ENCODE measurements around the gene CARMIL1.

Gene CARMIL1

DNA sequence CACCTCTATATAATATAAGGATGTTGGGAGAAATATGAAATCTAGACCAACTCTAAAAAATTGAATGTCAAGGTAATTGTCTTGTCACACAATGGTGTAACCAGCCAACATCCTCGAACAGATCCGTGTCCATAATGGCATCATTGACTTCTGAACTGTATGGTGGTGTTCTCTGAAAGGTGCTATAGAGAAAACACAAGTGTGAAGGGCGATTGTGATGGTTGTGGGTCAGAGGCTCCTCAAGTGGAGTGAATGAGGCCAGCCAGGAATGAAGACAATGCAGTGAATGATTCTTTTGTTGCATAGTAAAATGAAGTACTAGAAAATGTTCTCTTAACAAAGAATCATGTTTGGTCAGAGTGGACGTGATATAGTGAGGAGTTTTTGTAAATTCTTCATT is 58.3 kb downstream of the CARMIL1 start:
- DNase-seq (ENCODE audit: low spot score), result no peak

- DNase-seq (ENCODE audit: low spot score), result no peak
Measured at GRCh38 chr6:25340431-25341202, 61.4 kb downstream of the CARMIL1 start.

- no peak for DNase-seq (ENCODE audit: low spot score)
Measured at GRCh38 chr6:25341203-25341552, 62.0 kb downstream of the CARMIL1 start.

DNA sequence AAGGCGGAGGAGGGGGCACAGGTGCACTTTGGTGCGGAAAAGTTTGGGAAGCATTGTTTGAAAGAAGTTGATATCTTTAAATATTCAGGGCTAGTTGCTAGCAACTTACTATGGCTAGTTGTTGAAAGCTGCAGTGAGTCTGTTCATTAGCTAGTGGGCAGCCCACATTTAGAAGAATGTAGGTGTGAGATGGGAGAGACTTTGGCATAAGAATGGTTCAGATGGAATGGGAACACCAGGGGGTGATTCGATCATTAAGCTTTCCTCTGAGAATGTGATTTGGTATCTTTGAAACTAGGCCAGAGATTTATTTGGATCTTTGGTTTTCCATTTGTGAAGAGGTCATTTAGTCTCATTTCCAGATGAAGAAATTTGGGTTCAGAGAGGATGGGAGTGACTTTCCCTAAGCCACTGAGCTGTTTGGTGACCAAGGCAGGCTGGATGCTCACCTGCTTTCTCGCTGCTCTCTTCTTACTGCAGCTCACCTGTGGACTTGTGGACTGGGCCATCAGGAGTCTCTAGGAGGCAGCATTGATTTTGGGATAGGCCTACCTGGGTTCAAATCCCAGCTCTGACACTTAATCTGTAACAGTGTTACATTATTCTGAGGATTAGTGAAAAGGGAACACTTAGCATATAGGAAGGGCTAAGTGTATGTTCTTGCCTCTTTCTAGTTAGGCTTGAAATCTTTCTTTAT is 62.9 kb downstream of the CARMIL1 start:
- DNase-seq (ENCODE audit: low spot score), result no peak

- no peak for DNase-seq (ENCODE audit: low spot score)
Measured at GRCh38 chr6:25342802-25343201, 63.6 kb downstream of the CARMIL1 start.

DNA sequence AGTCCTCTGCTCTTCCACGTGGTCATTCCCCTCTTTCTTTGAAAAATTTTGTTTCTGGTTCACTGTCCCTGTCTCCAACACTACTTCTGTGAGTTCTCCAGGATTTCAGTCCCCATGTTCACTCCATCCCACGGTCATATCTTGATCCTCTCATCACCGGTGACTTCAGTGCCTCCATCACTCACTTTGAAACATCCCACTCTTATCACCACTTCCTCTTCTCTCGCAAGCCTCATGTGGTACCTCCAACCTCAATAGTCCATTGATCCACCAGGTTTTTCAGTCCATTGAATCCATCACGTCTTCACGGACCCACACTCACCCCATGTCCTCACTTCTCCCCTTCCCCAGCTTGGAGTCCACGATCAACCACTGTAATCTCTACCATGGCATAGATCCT is 64.8 kb downstream of the CARMIL1 start:
- DNase-seq (ENCODE audit: low spot score), result no peak

DNA sequence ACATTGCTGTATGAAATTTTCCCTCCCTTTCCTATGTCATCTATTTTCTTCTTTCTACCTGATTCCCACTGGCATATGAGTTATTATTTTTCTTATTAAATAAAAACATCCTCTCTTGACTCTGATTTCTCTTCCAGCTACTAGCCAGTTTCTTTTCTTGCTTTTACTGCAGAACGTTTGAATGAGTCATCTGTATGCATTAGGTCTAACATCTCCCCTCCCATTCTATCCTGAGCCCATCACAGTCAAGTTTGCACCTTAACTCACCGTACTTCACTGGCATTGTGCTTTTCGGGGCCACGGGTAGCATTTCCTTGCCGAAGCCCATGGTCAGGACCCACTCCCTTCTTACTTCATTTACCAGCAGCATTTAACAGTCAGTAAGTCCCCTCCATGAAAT is 65.7 kb downstream of the CARMIL1 start:
- no peak for DNase-seq (ENCODE audit: low spot score)

DNA sequence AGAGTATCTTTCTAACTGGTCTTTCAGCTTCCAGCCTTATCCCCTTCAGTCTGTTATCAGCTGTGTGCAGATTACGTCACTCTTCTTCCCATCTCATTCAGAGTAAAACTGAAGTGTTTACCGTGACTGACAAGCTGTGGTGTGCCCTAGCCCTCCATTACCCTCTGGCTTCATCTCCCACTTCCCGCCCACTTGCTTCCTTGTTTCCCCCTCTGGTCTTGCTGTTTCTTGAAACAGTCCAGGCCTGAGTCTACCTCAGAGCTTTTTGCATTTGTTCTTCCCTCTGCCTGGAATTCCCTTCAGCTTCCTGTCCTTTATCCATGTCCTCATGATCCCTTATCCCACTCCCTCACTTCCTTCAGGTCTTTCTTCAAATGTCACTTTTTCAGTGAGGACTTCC is 66.9 kb downstream of the CARMIL1 start:
- no peak for DNase-seq (ENCODE audit: low spot score)

GRCh38 chr6:25350573-25350972 is 71.4 kb downstream of the CARMIL1 start:
- DNase-seq (ENCODE audit: low spot score), result no peak

- DNase-seq (ENCODE audit: low spot score), result no peak
Measured at GRCh38 chr6:25351485-25351884, 72.3 kb downstream of the CARMIL1 start.

DNA sequence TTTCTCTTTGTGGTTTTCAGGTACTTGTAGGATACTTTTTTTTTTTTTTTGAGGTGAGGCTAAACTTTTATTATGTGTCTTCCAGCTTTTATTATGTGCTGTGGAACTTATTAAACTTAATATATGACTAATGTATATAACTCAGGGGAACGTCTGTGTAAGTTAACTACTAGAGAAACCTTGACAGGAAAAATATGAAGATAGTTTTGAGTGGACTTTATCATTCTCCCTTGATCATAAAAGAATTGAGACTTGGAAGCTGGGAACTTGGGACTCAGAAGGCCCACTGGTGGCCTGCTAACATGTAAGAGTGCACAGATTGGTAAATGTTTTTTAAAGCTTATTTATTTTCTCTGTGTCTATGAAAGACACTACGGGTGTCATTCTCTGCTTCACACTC is 73.1 kb downstream of the CARMIL1 start:
- no peak for DNase-seq (ENCODE audit: low spot score)

DNA sequence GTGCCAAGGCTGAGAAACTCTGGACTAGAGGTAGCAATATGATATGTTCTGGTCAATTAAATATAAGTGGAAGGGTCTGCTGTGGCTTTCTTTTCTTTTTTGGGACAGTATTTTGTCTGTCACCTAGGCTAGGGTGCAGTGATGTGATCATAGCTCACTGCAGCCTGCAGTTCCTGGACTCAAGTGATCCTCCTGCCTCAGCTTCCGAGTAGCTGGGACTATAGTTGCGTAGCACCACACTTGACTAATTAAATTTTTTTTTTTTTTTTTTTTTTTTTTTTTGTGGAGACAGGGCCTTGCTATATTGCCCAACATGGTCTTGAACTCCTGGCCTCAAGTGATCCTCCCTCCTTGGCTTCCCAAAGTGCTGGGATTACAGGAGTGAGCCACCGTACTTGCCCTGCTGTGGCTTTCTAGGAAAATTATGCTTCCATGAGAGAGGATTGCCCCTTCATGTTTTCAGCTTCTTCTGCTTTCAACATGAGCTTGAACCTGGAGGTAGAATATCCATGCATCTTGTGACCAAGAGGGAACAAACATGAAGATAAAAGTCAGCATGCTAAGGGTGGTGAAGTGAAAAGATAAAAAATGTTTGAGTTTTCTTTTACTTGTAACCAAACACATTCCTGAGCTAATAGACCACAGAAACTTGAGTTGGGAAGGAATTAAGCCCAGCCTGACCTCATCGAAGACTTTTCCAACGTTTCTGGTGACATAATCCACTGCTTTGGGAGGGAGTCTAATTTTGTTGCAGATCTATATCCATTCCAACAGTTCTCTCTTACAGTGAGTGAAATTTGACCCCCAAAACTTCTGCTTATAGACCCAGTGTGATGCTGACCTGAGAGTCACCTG is 75.1 kb downstream of the CARMIL1 start:
- no peak for DNase-seq (ENCODE audit: low spot score)

DNA sequence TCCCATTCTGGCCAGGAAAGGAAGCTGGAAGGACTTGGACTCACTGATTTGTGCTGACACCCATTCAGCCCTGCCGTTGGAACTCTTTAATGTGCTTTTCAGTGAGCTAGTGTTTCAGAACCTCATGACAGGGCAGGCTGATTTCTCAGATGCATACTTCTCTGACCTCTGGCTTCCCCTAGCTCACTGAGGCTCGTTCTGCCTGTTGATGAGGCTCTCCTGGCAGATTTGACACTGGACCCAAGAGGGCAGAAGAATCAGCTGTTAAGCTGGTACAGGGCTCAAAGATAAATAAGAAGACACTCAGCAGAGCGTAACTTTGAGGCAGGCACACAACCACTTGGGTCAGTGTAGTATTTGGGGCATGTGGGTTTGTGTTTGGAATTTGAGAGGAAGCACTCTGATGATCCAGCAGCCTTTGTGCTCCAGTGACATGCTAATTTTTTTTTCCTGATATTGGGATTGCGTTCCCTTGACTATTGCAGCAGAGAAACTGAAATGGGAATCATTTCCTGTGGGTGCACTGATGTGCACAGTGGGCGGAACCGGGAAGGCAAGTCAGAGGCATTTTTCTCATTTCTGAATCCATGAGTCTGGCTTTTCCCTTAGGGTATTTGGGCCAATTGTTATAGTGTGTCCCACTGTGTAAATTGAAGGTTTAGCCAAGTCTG is 80.2 kb downstream of the CARMIL1 start:
- no peak for DNase-seq (ENCODE audit: low spot score)

DNA sequence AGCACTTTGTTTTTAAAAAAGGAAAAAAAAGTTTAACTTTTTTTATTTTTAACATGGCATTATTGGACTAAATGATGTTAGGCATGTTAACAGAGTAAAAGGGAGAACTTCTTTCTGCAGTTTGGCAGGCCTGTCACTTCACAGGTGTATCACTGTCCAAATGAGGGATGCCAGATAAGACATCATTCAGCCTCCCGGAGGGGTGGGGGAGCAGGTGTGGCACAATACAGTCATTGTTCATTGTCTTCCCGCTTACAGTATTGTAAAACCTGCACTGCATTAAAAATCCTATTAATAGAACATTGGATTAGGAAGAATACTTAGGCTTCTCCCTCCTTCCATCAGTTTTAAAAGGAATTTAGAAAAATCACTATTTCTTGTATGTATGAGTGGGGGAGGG is 80.7 kb downstream of the CARMIL1 start:
- DNase-seq (ENCODE audit: low spot score), result peak; percentile 19

DNA sequence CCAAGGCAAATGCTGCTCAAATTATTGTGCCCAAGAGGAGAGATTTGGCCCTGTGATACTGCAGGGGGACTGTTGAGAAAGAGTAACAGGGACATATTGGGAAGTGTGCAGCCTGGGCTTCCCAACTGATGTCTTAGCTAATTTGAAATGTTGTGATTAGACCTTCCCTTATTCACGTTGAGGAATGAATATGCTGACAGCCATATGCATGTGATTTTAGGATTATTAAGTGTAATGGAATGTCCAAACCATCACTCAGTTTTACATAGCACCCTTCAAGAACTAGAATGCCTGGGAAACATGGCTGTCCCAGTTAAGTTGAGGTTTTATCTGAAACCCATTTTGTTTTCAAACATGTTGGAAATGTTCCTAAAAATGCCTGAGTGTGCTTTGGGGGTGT is 81.4 kb downstream of the CARMIL1 start:
- DNase-seq (ENCODE audit: low spot score), result no peak

DNA sequence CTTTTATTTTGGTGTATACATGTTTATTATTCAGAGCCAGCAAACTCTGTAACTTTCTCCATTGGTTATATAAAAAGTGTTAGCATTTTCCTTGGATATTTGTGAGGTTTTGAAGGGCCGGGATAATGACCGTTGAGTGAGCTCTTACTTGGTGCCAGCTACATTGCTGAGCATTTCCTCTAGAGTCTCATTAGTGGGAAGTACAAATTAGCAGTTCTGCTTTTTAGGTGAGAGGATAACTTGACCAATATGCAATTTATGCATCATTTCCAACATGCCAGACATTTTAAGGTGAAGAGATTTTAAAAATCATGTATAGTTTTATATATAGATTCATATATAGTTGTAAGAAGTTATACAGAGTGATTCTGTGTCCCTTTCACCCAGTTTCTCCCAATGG is 84.3 kb downstream of the CARMIL1 start:
- no peak for DNase-seq (ENCODE audit: low spot score)

- DNase-seq (ENCODE audit: low spot score), result no peak
Measured at GRCh38 chr6:25365154-25365553, 86.0 kb downstream of the CARMIL1 start.

- DNase-seq (ENCODE audit: low spot score), result no peak
Measured at GRCh38 chr6:25366903-25367545, 87.8 kb downstream of the CARMIL1 start.

DNA sequence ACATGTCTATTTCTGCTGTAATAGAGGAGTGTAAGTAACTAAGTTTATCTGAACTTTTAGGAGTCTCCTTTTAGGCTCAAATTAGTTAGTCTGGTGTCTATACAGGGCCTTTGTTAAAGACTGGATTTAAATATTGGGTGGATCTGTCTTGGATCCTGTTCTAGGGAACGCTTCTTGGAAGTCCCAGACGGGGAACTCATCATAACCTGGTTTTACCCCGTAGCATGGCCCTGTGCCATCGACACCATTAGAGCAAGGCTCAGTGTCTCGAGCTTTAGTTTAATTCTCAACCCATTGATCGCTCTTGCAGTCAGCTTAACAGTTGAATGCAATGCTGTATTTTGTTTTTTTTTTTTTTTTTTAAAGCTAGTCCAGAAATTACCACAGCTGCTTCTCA is 89.9 kb downstream of the CARMIL1 start:
- no peak for DNase-seq (ENCODE audit: low spot score)

DNA sequence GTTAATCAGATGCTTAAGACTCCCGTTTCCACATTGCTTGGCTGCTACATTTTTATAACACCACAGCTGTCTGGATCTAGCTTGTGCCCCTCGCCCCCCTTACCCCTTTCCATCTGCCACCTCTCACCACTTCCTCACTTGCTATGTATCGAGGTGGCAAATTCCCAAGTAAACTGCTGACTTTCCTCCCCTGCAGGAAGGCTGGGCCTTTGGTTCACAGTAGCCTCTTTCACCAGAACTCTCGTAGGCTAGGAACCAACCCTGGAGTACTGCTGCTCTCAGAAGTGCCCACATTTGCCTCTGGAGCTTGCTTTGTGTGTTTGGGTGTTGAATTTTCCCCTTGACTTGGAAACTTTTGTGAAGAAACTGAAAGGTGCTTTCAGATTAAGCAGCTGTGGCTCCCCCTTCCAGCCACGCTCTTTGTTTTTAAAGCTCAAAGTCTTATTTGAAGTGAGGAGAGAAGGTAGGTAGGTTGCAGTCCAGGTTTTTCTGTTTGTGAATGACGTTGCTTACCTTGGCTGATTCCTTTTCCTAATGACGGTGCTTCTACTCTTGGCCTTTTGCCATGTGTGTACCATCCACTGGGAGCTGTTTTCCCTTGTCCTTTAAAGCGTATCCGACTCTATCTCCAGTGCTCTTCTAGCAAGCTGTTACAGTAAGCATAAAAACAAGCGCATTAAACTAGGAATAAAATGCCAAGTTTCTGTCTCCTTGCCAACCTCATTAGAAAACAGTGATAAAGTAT is 90.4 kb downstream of the CARMIL1 start:
- peak; percentile 58 for DNase-seq (ENCODE audit: low spot score)
